HAP-1 (cell line): ENCODE data around the gene SLC6A7.

ENCODE experiments used
- DNase-seq, 2 experiments: peaks; one replicate each; pipeline ENCODE4 v3.0.0-alpha.2; 2016 to 2020; ENCODE audit warnings: low spot score in 2 of 2
- H3K27me3 ChIP-seq: fragments of 250-450 bp; sonication (Bioruptor Pico); 2 replicates; pipeline ENCODE4 v1.5.1; 2020; ENCODE audit warnings: low read depth, mild to moderate bottlenecking, moderate library complexity
- H3K36me3 ChIP-seq: fragments of 250-450 bp; sonication (Bioruptor Pico); replicated peaks from 2 replicates; pipeline ENCODE4 v1.5.1; 2020; ENCODE audit warnings: mild to moderate bottlenecking
- H3K4me1 ChIP-seq: fragments of 250-450 bp; sonication (Bioruptor Pico); 2 replicates; pipeline ENCODE4 v1.5.1; 2020; ENCODE audit warnings: mild to moderate bottlenecking
- H3K4me3 ChIP-seq: fragments of 250-450 bp; sonication (Bioruptor Pico); 2 replicates; pipeline ENCODE4 v1.5.1; 2020; ENCODE audit warnings: mild to moderate bottlenecking, moderate library complexity
- H3K9me3 ChIP-seq: fragments of 250-450 bp; sonication (Bioruptor Pico); 2 replicates; pipeline ENCODE4 v1.5.1; 2020; ENCODE audit warnings: mild to moderate bottlenecking, moderate library complexity
- in situ Hi-C: fragments of 300-500 bp; cut with MboI; formaldehyde crosslinking; loops from 3 replicates; pipeline ENCODE4 v1.14.3; 2020; ENCODE audit warnings: low sequenced_read_pairs, inconsistent platforms, mixed read lengths

Gene SLC6A7

DNA sequence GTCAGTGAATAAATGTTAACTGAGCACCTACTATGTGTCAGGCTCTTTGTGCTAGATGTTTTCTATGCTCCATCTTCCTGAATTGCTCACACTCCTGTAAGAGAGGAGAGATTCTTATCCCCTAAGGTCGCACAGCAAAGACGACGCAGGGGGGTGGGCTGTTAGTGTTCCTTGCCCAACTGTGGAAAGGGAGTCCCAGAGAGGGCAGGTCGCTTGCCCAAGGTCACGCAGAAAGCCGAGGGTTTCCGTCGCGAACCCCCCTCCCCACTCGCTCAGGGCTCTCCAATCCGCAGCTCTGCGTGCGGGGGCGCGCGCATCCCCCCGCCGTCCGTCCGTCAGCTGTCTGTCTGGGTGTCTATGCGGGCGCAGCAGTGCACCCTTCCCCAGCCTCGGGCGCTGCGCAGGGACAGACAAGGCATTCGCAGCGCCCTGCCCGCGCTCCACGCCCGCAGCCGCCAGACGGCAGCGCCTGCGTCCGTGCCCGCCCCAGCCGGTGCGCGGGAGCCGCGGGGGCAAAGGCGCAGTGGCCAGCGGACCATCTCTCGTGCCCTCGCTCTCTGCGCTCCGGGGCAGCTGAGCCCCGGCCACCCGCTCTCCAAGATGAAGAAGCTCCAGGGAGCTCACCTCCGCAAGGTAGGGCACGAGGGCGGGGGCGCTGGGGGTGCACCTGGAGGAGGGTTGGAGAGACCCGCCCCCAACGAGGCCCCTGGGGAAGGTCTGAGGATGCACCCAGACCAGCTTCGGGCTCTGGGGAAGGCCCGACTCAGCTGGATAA is at the start of gene SLC6A7:
Gene SLC6A7, plus strand, starts transcription at position 335 of the 775 bp plus-strand sequence. Its CDS starts 266 bp downstream, at position 601.
- no peak for DNase-seq
- peaks cover 3% of the 10 kb centered on the region; the same call in 1 of the 2 replicates for H3K27me3 ChIP-seq
- no peaks in the 10 kb centered on the region for H3K9me3 ChIP-seq
- H3K36me3 ChIP-seq = no peaks in the 10 kb centered on the region
- H3K4me3 ChIP-seq = no peak within 1 kb of the TSS
- in situ Hi-C loops = no loop called here
- no peaks in the 10 kb centered on the region for H3K4me1 ChIP-seq

DNA sequence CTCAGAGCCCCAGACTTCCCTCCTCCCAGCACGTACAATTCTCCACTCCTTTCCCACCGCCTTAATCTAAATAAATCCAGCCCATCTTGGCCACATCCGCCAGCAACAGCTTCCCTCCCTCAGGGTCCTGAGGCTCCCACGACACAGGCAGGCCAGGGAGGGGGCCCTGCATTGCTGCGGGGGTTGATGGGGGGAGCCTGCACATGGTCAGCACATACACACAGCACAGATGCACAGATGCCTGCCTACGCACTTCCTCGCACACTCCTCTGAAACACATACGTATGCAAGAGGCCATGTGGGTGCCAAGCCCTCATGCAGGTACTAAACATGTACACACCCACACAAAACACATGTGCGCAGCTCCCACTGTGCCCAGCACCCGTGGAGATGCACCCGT is 49.0 kb upstream of the SLC6A7 start:
- no peaks in the 10 kb centered on the region for H3K27me3 ChIP-seq
- in situ Hi-C loops = no loop called here
- no peak for DNase-seq

DNA sequence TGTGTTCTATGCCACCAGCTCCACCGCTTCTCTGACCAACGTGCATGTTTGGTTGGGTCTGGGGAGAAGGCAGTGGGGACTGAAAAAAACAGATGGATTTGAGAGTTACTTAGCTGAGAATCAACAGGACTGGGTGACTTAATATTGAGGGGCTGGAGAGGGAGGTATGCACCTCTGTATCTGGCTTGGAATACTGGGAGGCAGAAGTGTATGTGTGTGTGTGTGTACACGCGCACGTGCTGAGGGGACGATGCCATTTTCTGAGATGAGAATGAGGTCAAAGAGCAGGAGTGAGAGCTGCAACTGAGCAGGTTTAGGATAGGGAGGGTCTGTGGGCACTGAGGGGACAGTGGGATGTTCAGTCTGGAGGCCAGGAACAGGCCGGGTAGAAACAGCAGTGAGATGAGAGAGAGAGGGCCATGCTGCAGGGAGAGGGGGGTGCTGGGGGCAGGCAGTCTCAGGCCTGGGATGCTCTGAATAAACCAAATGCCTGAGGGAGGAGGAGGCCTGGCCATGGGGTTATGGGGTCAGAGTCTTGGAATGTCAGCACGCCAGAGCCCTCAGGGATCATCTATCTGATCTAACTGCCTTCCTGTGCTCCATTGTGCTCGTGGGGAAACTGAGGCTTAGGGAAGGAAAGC is 48.2 kb upstream of the SLC6A7 start:
- H3K9me3 ChIP-seq = no peaks in the 10 kb centered on the region
- no peaks in the 10 kb centered on the region for H3K27me3 ChIP-seq
- no peaks in the 10 kb centered on the region for H3K4me1 ChIP-seq
- DNase-seq = no peak
- in situ Hi-C loops = no loop called here
- H3K4me3 ChIP-seq = no peak overlapping the region
- no peaks in the 10 kb centered on the region for H3K36me3 ChIP-seq

More for the DNA sequence above, 49.0 kb upstream of the SLC6A7 start:
- Histone ChIP-seq H3K4me3 (no peak overlapping the region), H3K36me3 (no peaks in the 10 kb centered on the region), H3K4me1 (no peaks in the 10 kb centered on the region), H3K9me3 (no peaks in the 10 kb centered on the region)

DNA sequence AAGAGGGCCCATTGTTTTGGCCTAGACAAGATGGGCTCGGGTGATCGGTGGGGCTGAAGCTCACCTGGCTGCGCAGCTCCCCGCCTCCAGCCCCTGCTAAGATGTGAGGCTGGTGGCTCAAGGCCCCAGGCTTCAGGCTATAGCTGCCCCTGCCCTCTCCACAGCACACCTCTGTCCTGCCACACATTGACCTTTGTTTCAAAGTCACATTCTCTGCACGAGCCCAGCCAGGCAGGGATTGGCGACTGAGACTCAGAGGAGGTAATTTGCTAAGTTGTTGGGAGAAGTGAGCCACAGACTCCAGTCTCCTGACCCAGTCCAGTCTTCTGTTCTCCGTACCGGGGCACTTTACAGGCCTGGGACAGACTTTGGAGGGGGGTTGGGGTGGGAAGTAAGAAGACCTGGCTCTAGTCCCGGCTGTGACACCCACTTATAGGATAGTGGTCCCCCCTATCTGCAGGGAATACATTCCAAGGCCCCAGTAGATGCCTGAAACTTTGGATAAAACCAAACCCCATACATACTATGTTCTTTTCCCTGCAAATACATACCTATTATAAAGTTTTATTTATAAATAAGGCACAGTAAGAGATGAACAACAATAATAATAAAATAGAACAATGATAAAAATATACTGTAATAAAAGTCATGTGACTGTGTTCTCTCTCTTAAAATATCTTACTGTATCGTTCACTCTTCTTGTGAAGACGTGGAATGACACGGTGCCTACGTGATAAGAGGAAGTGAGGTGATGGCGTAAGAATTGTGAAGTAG is 47.5 kb upstream of the SLC6A7 start:
- no peaks in the 10 kb centered on the region for H3K36me3 ChIP-seq
- in situ Hi-C loops = no loop called here
- no peak for DNase-seq
- no peaks in the 10 kb centered on the region for H3K4me1 ChIP-seq
- no peaks in the 10 kb centered on the region for H3K9me3 ChIP-seq
- no peak overlapping the region for H3K4me3 ChIP-seq
- H3K27me3 ChIP-seq = no peaks in the 10 kb centered on the region

DNA sequence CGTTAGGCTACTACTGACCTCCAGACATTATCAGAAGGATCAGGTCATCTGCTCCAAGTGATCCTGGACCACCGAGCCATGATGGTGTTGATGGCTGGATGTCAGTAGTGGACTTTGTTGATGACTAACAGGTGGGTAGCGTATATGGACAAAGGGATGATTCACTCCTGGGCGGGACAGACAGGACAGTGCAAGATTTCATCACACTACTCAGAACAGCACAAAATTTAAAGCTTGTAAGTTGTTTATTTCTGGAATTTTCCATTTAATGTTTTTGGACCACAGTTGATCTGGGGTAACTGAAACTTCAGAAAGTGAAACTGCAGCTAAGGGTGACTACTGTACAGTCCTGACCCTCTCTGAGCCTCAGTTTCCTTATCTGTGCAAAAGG is 46.9 kb upstream of the SLC6A7 start:
- H3K4me1 ChIP-seq = no peaks in the 10 kb centered on the region
- in situ Hi-C loops = no loop called here
- no peaks in the 10 kb centered on the region for H3K36me3 ChIP-seq
- H3K27me3 ChIP-seq = no peaks in the 10 kb centered on the region
- no peak overlapping the region for H3K4me3 ChIP-seq
- H3K9me3 ChIP-seq = no peaks in the 10 kb centered on the region
- DNase-seq = no peak

DNA sequence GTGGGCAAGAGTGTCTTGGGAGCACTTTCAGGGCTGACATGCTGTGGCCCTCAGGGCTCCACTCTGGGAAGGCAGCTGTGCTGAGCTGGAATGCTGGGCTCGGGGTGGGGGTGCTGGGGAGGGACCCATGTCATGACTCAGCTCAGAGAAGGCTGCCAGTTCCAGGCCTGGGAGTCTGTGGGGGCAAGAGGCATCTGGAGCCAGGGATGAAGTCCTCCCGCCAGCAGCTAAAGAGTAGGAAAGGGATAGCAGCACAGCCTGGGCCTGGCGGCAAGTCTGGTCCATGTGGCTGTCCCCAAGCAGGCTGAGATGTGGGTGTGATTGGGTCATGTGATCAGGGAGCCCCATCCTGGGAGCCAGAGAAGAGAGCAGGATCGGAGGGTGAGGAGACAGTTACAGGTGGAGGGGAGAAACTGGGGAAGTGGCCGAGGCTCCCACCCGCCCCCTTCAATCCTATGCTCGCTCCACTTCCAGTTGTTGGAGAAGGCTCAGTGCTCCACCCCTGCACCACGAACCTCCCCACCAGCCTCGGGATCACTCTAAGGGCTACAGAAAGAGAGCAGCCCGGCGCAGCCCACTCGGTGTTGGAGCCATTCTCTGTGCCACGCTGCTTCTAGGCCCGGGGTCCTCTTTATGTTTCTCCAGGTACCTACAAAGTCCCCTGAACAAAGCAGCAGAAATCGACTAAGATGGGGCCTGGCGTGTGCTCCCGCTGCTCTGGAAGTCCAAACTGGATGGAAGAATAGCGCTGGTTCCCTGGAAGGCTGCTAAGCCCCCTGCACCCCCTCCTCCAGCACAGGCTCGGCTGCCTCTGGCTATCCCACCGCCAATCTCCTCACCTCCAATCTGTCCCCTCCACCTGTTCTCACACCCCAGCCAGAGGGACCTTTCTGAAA is 46.3 kb upstream of the SLC6A7 start:
- Histone ChIP-seq H3K27me3 (no peaks in the 10 kb centered on the region), H3K36me3 (no peaks in the 10 kb centered on the region), H3K4me1 (no peaks in the 10 kb centered on the region), H3K4me3 (no peak overlapping the region), H3K9me3 (no peaks in the 10 kb centered on the region)
- DNase-seq = no peak
- in situ Hi-C loops = no loop called here

DNA sequence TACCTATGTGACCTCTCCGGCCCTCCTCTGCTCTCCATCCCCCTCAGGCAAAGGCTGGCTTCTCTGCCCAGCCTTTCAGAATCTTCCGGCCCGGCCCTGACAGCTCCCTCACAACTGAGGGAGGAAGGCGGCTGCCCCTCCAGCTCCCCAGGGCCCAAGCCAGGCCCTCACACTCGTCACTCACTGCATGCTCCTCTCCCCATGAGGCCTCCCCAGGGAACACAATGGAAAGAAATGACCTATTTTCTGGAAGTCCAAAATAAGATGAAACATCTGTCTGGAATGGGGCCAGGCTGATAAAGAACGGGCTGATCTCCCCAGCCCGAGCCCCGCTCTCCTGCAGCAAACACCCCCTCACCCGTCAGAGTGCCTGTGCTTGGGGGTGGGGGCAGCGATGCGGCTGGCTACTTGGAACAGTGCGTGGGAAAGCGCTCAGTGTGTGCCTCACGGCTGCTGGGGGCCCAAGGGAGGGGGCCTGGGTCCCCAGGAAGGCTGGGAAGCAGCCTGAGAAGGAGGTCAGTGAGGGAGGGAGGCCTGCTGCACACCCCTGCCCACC is 45.5 kb upstream of the SLC6A7 start:
- DNase-seq = no peak
- H3K9me3 ChIP-seq = no peaks in the 10 kb centered on the region
- no peaks in the 10 kb centered on the region for H3K36me3 ChIP-seq
- no peaks in the 10 kb centered on the region for H3K27me3 ChIP-seq
- no peak overlapping the region for H3K4me3 ChIP-seq
- in situ Hi-C loops = no loop called here
- no peaks in the 10 kb centered on the region for H3K4me1 ChIP-seq

DNA sequence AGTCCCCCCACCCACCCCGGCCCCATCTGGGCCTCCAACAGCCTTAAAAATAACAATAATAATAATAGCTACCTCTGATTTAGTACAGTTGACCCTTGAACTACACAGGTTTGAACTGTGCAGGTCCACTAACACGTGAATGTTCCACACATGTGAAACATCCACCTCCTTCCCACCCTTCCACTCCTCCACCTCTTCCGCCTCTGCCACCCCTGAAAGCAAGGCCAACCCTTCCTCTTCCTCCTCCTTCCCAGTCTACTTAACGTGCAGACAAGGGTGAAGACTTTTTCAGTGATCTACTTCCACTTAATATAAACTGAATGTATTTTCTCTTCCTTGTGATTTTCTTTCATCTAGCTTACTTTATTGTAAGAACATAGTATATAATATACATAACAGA is 45.0 kb upstream of the SLC6A7 start:
- Histone ChIP-seq H3K9me3 (no peaks in the 10 kb centered on the region), H3K27me3 (no peaks in the 10 kb centered on the region), H3K4me3 (no peak overlapping the region), H3K4me1 (no peaks in the 10 kb centered on the region), H3K36me3 (no peaks in the 10 kb centered on the region)
- no peak for DNase-seq
- in situ Hi-C loops = no loop called here

DNA sequence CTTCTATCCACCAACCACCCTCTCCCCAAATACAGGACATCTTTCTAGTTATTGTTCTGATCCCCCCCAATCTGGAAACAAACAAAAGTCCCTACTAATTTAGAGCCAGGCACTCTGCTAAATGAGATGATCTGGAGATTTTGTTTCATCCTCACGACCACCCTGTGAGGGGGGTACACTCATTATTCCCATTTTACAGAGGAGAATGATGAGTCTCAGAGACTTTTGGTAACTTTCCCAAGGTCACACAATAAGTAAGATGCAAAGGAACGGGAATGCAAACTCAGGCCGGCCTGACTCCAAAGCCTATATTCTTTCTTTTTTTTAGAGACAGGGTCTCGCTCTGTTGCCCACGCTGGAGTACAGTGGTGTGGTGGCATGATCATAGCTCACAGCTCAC is 43.6 kb upstream of the SLC6A7 start:
- H3K27me3 ChIP-seq = no peaks in the 10 kb centered on the region
- no peaks in the 10 kb centered on the region for H3K36me3 ChIP-seq
- no peaks in the 10 kb centered on the region for H3K9me3 ChIP-seq
- no peak overlapping the region for H3K4me3 ChIP-seq
- no peaks in the 10 kb centered on the region for H3K4me1 ChIP-seq
- DNase-seq = no peak
- in situ Hi-C loops = no loop called here

DNA sequence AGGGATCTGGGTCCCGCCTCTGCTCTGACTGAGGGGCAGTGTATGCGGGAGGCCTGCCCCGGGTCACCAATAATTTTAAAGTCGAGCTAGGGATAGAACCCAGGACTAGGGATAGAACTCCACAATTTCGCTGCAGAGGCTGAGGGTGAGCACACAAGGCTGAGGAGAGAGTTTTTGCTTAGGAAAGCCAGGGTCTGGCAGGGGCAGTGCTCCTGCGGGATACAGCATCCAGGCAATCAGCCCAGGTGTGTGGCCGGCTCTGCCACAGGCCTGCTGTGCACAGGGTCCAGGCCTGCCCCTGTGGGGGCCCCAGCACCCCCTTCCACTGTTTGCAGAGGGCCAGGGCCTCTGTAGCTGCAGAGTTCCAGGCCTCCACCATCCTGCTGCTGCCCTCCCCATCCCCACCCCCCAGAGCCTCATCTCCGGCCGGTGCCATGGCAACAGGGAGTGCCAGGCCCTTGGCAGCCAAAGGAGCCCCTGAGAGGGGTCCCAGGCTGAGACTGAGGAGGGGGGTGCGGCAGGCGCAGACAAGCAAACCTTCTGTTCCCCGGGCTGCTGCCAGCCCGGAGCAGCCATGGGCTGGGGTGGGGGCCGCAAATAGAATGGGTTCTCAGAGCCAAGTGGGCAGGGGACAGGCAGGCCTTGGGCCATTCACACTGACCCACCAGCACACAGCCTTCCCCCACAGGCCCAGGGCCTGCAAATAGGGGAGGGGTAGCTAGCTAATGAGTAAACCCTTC is 42.8 kb upstream of the SLC6A7 start:
- DNase-seq = no peak
- H3K4me1 ChIP-seq = no peaks in the 10 kb centered on the region
- H3K27me3 ChIP-seq = no peaks in the 10 kb centered on the region
- H3K9me3 ChIP-seq = no peaks in the 10 kb centered on the region
- no peak overlapping the region for H3K4me3 ChIP-seq
- in situ Hi-C loops = no loop called here
- no peaks in the 10 kb centered on the region for H3K36me3 ChIP-seq

DNA sequence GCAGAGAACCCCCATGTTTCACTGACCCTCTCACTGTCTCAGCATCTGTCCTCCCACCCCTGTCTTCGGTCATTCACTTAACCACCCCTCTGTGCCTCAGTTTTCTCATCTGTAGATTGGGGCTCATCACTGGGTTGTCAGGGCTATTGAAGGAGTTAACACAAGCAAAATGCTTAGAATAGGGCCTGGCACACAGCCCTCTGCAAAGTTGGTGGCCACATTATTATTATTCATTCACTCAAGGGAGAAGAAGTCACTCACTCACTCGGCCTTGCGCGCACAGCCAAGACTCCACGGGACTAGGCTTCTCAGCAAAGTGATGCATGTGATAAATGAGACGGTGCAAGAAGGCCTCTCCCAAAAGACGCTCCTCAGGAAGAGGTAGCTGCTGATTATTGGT is 42.2 kb upstream of the SLC6A7 start:
- no peaks in the 10 kb centered on the region for H3K27me3 ChIP-seq
- H3K9me3 ChIP-seq = no peaks in the 10 kb centered on the region
- no peak for DNase-seq
- no peaks in the 10 kb centered on the region for H3K36me3 ChIP-seq
- H3K4me1 ChIP-seq = no peaks in the 10 kb centered on the region
- in situ Hi-C loops = no loop called here
- no peak overlapping the region for H3K4me3 ChIP-seq

DNA sequence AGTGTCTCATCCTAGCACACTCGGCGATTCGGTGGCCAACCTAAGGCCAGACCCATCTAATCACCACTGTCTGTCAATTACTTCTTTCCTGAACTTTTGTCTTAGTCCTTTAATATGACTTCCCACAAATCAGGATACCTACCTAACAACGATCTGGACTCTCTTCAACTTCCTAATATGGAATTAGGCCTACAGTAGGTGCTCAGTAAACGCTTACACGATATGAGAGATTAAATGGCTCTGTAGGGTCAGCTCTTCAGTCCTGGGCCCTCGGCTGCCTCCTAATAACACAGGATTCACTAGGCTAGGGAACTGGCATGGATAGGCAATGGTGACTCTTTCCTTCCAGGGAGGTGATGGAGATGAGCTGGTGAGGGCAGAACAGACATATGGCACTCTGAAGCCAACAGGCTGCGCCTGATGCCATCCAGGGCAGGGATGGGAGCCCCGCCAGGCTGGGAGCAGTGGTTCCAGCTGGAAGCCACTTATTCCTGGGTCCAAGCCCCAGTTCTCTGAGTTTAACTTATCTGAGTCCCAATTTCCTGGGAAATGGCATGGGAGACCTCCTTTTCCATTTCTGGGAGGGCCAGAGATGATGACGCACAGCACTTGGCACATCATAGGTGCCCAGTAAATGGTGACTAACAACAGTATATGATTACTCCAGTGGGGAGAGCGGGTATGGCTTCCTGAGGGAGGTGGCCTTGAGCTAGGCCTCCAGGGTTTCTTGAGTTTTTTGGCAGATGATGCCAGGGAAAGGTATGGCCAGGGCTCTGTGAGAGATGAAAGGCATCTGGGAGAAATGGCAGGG is 41.5 kb upstream of the SLC6A7 start:
- Histone ChIP-seq H3K4me3 (no peak overlapping the region), H3K4me1 (no peaks in the 10 kb centered on the region), H3K36me3 (no peaks in the 10 kb centered on the region), H3K9me3 (no peaks in the 10 kb centered on the region), H3K27me3 (no peaks in the 10 kb centered on the region)
- no peak for DNase-seq
- in situ Hi-C loops = no loop called here
